GM23338 (cell line): ENCODE measurements around the gene TMCO4. TPM values are rescaled to one million over a fixed set of nuclear protein-coding genes. Genes with fewer than 3 reads are reported as not detected.

ENCODE experiments used
- ATAC-seq: fragments of 200-7000 bp; cut with Tn5 transposase; 3 replicates; pipeline ENCODE4 v1.9.1; 2020
- DNase-seq: peaks from one replicate; pipeline ENCODE4 v3.0.0-alpha.2; 2015; ENCODE audit warnings: low spot score
- H2AFZ ChIP-seq: fragments of 200-600 bp; sonication (generic); 2 replicates; pipeline ENCODE4 v1.8.0; 2016; ENCODE audit warnings: antibody characterized with exemption, mild to moderate bottlenecking, moderate library complexity
- H3F3A ChIP-seq: fragments of 200-600 bp; sonication (generic); replicated peaks from 2 replicates; pipeline ENCODE4 v1.8.0; 2017; ENCODE audit warnings: antibody characterized with exemption, mixed run types, low read depth
- H3K27ac ChIP-seq: fragments of 200-600 bp; sonication (generic); 2 replicates; pipeline ENCODE4 v1.6.1; 2016; ENCODE audit warnings: low read depth
- H3K27me3 ChIP-seq: fragments of 200-600 bp; sonication (generic); 2 replicates; pipeline ENCODE4 v1.8.0; 2016; ENCODE audit warnings: mild to moderate bottlenecking, mixed run types, moderate library complexity; ENCODE audit not compliant: insufficient read depth
- H3K36me3 ChIP-seq: fragments of 200-600 bp; sonication (generic); 2 replicates; pipeline ENCODE4 v1.8.0; 2016; ENCODE audit warnings: mild to moderate bottlenecking; ENCODE audit not compliant: insufficient read depth
- H3K4me1 ChIP-seq: fragments of 200-600 bp; sonication (generic); 2 replicates; pipeline ENCODE4 v1.8.0; 2016; ENCODE audit warnings: mild to moderate bottlenecking, moderate library complexity; ENCODE audit not compliant: insufficient read depth
- H3K4me2 ChIP-seq: fragments of 200-600 bp; sonication (generic); 2 replicates; pipeline ENCODE4 v1.7.1; 2017; ENCODE audit warnings: mixed run types
- H3K4me3 ChIP-seq: fragments of 200-600 bp; sonication (generic); 2 replicates; pipeline ENCODE4 v1.6.1; 2016; ENCODE audit warnings: mixed run types
- H3K79me2 ChIP-seq: fragments of 200-600 bp; sonication (generic); replicated peaks from 2 replicates; pipeline ENCODE4 v1.8.0; 2017; ENCODE audit warnings: mild to moderate bottlenecking; ENCODE audit not compliant: insufficient read depth
- H3K9me2 ChIP-seq: fragments of 200-600 bp; sonication (generic); 2 replicates; pipeline ENCODE4 v1.8.0; 2017; ENCODE audit not compliant: insufficient read depth
- H4K20me1 ChIP-seq: fragments of 200-600 bp; sonication (generic); replicated peaks from 2 replicates; pipeline ENCODE4 v1.8.0; 2017; ENCODE audit warnings: mild to moderate bottlenecking; ENCODE audit not compliant: insufficient read depth
- H3K27ac Mint-ChIP-seq: 2 replicates; pipeline ENCODE4 v1.8.0; 2020; ENCODE audit warnings: inconsistent platforms, mild to moderate bottlenecking, moderate library complexity, mixed read lengths
- H3K27me3 Mint-ChIP-seq: 3 replicates; pipeline ENCODE4 v1.8.0; 2022; ENCODE audit warnings: low read depth, mild to moderate bottlenecking, moderate library complexity, mixed read lengths, inconsistent platforms; ENCODE audit not compliant: insufficient read depth, poor library complexity
- H3K36me3 Mint-ChIP-seq: 3 replicates; pipeline ENCODE4 v1.8.0; 2021; ENCODE audit warnings: low read depth, mild to moderate bottlenecking, inconsistent platforms, moderate library complexity, mixed read lengths
- H3K4me1 Mint-ChIP-seq: 3 replicates; pipeline ENCODE4 v1.8.0; 2020; ENCODE audit warnings: mild to moderate bottlenecking, inconsistent platforms, mixed read lengths
- H3K4me3 Mint-ChIP-seq: 3 replicates; pipeline ENCODE4 v1.8.0; 2021; ENCODE audit warnings: moderate library complexity, mild to moderate bottlenecking, inconsistent platforms, mixed read lengths
- H3K9me3 Mint-ChIP-seq: 3 replicates; pipeline ENCODE4 v1.8.0; 2020; ENCODE audit warnings: moderate library complexity, mild to moderate bottlenecking, inconsistent platforms, mixed read lengths
- NANOG ChIP-seq: IDR thresholded peaks from 2 replicates; pipeline ENCODE4 v1.6.1; 2016; ENCODE audit warnings: antibody characterized with exemption, borderline replicate concordance
- polyA plus RNA-seq: library from polyadenylated mRNA; unstranded; fragments of >200 nt; fragmentation: Nextera tagmentation; extraction: Ambion mirVana; gene quantifications from 2 replicates; pipeline ENCODE4 v1.2.1, GENCODE V29; 2016
- total RNA-seq: library from RNA; depleted of rRNA; stranded (reverse); fragments of >200 nt; shearing (Covaris generic); gene quantifications from 2 replicates; pipeline ENCODE4 v1.2.3, GENCODE V29; 2014
- TF ChIP-seq, protein P1 (sequence below): fragments of 250-450 bp; sonication (Bioruptor Pico); IDR thresholded peaks from 2 replicates; pipeline ENCODE4 v1.5.0; 2020; ENCODE audit warnings: mild to moderate bottlenecking, moderate library complexity

Gene TMCO4
- total and polyA plus RNA-seq, 2 experiments from 2014 or later = 2.6 to 6.9 TPM

DNA sequence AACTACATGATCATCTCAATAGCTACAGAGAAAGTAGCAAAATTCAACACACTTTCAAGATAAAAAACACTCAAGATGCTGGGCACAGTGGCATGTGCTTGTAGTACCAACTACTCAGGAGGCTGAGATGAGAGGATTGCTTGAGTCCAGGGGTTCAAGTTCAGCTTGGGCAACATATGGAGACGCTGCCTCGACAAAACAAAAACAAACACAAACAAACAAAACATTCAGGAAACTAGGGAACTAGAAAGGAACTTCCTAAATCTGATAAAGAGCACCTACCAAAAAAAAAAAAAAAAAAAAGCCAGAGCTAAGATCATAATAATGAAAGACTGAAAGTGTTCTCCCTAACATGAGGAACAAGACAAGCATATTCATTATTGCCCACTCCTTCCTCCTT is 38.1 kb upstream of the TMCO4 start (continued):
- TF ChIP-seq, protein P1, sequence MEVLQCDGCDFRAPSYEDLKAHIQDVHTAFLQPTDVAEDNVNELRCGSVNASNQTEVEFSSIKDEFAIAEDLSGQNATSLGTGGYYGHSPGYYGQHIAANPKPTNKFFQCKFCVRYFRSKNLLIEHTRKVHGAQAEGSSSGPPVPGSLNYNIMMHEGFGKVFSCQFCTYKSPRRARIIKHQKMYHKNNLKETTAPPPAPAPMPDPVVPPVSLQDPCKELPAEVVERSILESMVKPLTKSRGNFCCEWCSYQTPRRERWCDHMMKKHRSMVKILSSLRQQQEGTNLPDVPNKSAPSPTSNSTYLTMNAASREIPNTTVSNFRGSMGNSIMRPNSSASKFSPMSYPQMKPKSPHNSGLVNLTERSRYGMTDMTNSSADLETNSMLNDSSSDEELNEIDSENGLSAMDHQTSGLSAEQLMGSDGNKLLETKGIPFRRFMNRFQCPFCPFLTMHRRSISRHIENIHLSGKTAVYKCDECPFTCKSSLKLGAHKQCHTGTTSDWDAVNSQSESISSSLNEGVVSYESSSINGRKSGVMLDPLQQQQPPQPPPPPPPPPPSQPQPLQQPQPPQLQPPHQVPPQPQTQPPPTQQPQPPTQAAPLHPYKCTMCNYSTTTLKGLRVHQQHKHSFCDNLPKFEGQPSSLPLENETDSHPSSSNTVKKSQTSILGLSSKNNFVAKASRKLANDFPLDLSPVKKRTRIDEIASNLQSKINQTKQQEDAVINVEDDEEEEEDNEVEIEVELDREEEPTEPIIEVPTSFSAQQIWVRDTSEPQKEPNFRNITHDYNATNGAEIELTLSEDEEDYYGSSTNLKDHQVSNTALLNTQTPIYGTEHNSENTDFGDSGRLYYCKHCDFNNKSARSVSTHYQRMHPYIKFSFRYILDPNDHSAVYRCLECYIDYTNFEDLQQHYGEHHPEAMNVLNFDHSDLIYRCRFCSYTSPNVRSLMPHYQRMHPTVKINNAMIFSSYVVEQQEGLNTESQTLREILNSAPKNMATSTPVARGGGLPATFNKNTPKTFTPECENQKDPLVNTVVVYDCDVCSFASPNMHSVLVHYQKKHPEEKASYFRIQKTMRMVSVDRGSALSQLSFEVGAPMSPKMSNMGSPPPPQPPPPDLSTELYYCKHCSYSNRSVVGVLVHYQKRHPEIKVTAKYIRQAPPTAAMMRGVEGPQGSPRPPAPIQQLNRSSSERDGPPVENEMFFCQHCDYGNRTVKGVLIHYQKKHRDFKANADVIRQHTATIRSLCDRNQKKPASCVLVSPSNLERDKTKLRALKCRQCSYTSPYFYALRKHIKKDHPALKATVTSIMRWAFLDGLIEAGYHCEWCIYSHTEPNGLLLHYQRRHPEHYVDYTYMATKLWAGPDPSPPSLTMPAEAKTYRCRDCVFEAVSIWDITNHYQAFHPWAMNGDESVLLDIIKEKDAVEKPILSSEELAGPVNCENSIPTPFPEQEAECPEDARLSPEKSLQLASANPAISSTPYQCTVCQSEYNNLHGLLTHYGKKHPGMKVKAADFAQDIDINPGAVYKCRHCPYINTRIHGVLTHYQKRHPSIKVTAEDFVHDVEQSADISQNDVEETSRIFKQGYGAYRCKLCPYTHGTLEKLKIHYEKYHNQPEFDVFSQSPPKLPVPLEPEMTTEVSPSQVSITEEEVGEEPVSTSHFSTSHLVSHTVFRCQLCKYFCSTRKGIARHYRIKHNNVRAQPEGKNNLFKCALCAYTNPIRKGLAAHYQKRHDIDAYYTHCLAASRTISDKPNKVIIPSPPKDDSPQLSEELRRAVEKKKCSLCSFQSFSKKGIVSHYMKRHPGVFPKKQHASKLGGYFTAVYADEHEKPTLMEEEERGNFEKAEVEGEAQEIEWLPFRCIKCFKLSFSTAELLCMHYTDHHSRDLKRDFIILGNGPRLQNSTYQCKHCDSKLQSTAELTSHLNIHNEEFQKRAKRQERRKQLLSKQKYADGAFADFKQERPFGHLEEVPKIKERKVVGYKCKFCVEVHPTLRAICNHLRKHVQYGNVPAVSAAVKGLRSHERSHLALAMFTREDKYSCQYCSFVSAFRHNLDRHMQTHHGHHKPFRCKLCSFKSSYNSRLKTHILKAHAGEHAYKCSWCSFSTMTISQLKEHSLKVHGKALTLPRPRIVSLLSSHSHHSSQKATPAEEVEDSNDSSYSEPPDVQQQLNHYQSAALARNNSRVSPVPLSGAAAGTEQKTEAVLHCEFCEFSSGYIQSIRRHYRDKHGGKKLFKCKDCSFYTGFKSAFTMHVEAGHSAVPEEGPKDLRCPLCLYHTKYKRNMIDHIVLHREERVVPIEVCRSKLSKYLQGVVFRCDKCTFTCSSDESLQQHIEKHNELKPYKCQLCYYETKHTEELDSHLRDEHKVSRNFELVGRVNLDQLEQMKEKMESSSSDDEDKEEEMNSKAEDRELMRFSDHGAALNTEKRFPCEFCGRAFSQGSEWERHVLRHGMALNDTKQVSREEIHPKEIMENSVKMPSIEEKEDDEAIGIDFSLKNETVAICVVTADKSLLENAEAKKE (CRISPR knock-in tag) = no peak

DNA sequence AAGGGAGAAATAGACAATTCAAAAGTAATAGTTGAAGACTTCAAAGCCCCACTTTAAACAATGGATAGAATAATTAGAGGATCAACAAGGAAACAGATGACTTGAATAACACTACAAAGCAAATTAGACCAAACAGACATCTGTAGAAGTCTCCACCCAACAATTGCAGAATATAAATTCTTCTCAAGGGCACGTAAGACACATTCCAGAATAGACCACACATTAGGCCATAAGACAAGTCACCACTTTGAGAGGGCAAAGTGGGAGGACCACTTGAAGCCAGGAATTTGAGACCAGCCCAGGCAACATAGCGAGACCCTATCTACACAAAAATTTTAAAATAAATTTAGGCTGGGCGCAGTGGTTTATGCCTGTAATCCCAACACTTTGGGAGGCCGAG is 35.9 kb upstream of the TMCO4 start:
- Histone ChIP-seq H3K79me2 (no peaks in the 10 kb centered on the region), H3K36me3 (0 out of 2 replicates have a peak, but pooled peaks cover 6% of the 10 kb centered on the region), H2AFZ (no peak overlapping the region), H3K4me1 (no peaks in the 10 kb centered on the region), H3K9me2 (no peaks in the 10 kb centered on the region), H3K27ac (no peak overlapping the region), H3K4me3 (no peak overlapping the region), H3K4me2 (no peak overlapping the region), H3F3A (no peaks in the 10 kb centered on the region), H3K27me3 (no peaks in the 10 kb centered on the region), H4K20me1 (no peaks in the 10 kb centered on the region)
- no peak overlapping the region for H3K4me3 Mint-ChIP-seq
- H3K36me3 Mint-ChIP-seq = no peaks in the 10 kb centered on the region
- DNase-seq (no peak), ATAC-seq (no peak)
- no peak for TF ChIP-seq NANOG
- TF ChIP-seq, protein P1 (CRISPR knock-in tag) = no peak
- H3K9me3 Mint-ChIP-seq = peaks cover 13% of the 10 kb centered on the region
- no peak overlapping the region for H3K27ac Mint-ChIP-seq
- H3K27me3 Mint-ChIP-seq = no peaks in the 10 kb centered on the region
- H3K4me1 Mint-ChIP-seq = no peaks in the 10 kb centered on the region
